Gastrocnemius medialis (tissue), 4 donors: ENCODE data around the gene TRA2A.

Experiments used
- CTCF ChIP-seq, 5 experiments: fragments of 450-650 bp in 3 of 5; fragments of 200-600 bp in 2 of 5; sonication (generic) in 2 of 5; IDR thresholded peaks in 4 of 5; conservative IDR thresholded peaks in 1 of 5; 1 replicate in 4 of 5; 2 replicates in 1 of 5; pipeline ENCODE4 v1.5.1; 2016 to 2019; ENCODE audit warnings: antibody characterized with exemption in 5 of 5, mild to moderate bottlenecking in 3 of 5, moderate library complexity in 3 of 5
- POLR2A ChIP-seq, 2 donors: fragments of 450-650 bp; IDR thresholded peaks; one replicate each; pipeline ENCODE4 v1.6.1; 2017; ENCODE audit warnings: antibody characterized with exemption in 2 of 2, mild to moderate bottlenecking in 2 of 2, moderate library complexity in 2 of 2

- TF ChIP-seq CTCF (IDR thresholded peaks at IDR 0.05 in 4 of 5, conservative IDR thresholded peaks at IDR 0.05 in 1 of 5) = no peak
- TF ChIP-seq POLR2A (IDR thresholded peaks at IDR 0.05) = no peak
Measured at GRCh38 chr7:23520582-23520981, 11.2 kb downstream of the TRA2A start.
